Thyroid gland (tissue), 4 donors: Measurements from ENCODE around the gene IKZF2.

ENCODE experiments used
- POLR2A ChIP-seq, 2 donors: fragments of 450-650 bp; IDR thresholded peaks; one replicate each; pipeline ENCODE4 v1.6.1; 2017; ENCODE audit warnings: antibody characterized with exemption in 2 of 2, mild to moderate bottlenecking in 2 of 2, moderate library complexity in 1 of 2
- TF ChIP-seq, protein P1 (sequence below), 6 experiments: fragments of 200-600 bp in 3 of 6; fragments of 450-650 bp in 3 of 6; sonication (generic) in 3 of 6; IDR thresholded peaks; one replicate each; pipeline ENCODE4 v1.5.1; 2016 to 2019; ENCODE audit warnings: antibody characterized with exemption in 6 of 6, mild to moderate bottlenecking in 2 of 6, inconsistent platforms in 1 of 6, moderate library complexity in 1 of 6

DNA sequence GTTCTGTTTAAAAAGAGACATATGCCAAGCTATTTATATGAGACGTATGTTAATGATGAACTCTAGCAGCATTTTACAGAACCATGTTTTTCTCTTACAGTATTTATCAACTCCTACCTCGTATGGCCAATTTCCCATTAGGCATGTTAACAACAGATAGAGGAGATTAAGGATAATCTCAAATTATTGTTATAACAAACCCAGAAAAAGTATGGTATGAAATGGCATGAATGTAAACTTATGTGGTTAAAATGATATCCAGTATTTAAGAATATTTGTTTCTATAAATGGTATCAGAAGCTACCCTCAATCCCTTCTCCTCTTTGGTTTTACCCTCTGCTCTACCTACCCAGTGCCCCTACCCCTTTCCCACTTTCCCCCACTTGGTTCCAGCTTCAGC lies 132.0 kb downstream of the IKZF2 start:
- no peak for TF ChIP-seq POLR2A (IDR thresholded peaks at IDR 0.05)
- TF ChIP-seq, protein P1, sequence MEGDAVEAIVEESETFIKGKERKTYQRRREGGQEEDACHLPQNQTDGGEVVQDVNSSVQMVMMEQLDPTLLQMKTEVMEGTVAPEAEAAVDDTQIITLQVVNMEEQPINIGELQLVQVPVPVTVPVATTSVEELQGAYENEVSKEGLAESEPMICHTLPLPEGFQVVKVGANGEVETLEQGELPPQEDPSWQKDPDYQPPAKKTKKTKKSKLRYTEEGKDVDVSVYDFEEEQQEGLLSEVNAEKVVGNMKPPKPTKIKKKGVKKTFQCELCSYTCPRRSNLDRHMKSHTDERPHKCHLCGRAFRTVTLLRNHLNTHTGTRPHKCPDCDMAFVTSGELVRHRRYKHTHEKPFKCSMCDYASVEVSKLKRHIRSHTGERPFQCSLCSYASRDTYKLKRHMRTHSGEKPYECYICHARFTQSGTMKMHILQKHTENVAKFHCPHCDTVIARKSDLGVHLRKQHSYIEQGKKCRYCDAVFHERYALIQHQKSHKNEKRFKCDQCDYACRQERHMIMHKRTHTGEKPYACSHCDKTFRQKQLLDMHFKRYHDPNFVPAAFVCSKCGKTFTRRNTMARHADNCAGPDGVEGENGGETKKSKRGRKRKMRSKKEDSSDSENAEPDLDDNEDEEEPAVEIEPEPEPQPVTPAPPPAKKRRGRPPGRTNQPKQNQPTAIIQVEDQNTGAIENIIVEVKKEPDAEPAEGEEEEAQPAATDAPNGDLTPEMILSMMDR (IDR thresholded peaks at IDR 0.05) = no peak
